GM18520 (cell line): ENCODE data around the gene DDIT3.

Experiments
- ATAC-seq: cut with Tn5 transposase; IDR thresholded peaks from one replicate; pipeline ENCODE4 v1.9.1; 2021; ENCODE audit not compliant: unreplicated experiment

DDIT3 gene

GRCh38 chr12:57470286-57470969, 49.9 kb downstream of the DDIT3 start:
- ATAC-seq: no peak

- ATAC-seq: no peak
These were observed 50.8 kb downstream of the DDIT3 start for GRCh38 chr12:57469296-57470164.

DNA sequence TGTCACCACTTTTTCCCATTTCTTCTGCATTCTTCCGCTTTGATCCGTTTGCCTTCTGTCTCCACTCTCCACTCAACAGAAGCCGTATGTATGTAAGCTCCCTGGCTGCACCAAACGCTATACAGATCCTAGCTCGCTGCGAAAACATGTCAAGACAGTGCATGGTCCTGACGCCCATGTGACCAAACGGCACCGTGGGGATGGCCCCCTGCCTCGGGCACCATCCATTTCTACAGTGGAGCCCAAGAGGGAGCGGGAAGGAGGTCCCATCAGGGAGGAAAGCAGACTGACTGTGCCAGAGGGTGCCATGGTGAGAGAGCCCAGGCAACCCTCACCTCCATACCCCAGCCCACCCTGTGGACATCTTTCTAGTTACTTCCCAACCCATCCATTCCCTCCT, 52.4 kb downstream of the DDIT3 start:
- ATAC-seq: no peak

- no peak for ATAC-seq
These were observed 53.0 kb downstream of the DDIT3 start for GRCh38 chr12:57467212-57467874.
